Ureter (tissue), 1 donor: ENCODE data around the gene CGNL1. TPM values are rescaled to one million over a fixed set of nuclear protein-coding genes. Genes with fewer than 3 reads are reported as not detected.

Experiments
- DNase-seq: peaks from one replicate; pipeline ENCODE4 v3.0.0-alpha.2; 2020; ENCODE audit warnings: low spot score
- total RNA-seq: library from RNA; stranded (reverse); gene quantifications from one replicate; pipeline ENCODE4 v1.2.4, GENCODE V29; 2023
- donor health status: DM: yes; HTN: yes; CAD: no.

The CGNL1 gene
- total RNA-seq, 1 donor from 2014 or later: 12.6 TPM

DNA sequence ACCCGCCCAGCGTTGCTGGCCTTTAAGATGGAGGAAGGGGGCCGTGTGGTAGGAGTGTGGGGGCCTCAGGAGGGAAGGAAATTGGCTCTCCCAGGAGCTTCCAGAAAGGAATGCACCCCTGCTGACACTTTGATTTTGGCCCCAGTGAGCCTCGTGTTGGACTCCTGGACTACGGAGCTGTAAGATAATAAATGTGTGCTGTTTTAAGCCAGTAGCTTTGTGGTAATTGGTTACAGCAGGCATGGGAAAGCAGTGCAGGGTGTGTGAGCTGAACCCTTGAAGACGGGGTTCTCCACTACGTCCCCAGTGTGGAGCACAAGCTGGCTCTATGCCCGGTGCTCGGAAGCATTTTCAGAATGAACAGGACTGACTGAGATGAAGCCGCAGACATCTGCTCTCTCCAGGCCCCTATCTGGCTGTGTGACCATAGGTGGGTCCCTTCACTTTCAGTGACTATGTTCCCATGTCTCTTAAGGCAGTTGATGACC is 22.9 kb upstream of the CGNL1 start:
- no peak for DNase-seq

DNA sequence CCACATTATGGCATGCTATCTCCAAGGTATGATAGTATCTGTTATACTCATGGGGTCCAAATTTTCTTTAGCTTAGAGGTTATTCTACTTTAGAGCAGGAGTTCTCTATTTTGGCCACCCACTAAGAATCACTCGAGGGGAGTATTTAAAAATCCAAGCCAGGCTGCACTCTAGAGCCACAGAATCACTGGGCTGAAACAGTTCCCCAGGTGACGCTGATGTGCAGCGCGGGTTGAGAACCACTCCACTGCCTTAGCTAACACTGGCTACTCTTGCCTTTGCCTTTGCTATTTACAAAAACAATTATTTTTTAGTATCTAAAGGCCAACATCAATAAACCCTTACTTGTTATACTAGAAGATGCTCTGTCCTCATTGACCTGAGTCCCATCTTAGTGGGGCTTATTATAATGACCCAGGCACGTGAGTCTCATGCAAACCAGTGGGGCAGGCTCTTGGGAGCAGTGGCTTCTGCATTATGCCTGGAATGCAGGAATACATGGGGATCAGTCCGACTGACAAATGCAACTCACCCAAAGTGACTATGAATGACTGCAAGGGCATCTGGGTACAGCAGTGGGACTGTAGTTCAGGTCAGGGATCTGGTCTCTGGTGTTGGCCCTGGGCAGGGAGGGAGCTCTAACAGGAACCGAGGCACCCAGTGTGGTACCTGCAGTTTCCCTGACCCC is 21.7 kb upstream of the CGNL1 start:
- no peak for DNase-seq

DNA sequence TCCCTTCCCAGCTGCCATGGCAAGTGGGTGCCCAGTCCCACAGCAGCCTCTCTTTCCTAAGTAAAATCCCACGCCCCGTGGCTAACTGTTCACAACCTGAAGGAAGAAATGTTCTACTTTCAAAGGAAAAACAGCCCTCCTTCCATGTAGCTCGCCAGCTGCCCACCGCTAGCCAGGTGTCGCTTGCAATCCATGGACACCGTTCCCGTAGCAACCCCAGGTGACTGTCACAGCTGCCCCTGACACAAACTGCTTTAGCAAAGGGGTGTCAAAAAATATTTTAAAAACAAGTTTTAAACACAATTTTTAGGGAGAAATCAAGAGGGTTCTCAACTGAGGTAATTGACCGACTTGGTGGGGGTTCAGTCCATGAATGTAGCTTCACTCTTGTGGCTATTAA is 21.0 kb upstream of the CGNL1 start:
- DNase-seq: no peak

DNA sequence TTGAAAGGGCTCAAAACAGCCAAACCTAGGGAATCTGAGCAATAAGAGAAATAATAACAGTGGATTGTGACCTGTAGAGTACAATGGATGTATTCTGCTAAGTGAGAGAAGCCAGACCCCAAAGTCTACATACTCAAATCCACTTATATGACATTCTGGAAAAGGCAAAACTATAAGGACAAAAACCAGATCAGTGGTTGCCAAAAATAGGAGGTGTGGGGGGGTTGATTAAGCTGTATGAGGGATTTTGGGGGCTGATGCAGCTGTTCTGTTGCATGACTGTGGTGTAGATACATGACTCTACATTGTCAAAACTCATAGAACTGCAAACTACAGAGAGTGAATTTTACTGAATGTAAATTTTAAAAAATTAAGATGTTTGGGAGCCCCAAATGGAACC is 20.1 kb upstream of the CGNL1 start:
- DNase-seq: no peak

DNA sequence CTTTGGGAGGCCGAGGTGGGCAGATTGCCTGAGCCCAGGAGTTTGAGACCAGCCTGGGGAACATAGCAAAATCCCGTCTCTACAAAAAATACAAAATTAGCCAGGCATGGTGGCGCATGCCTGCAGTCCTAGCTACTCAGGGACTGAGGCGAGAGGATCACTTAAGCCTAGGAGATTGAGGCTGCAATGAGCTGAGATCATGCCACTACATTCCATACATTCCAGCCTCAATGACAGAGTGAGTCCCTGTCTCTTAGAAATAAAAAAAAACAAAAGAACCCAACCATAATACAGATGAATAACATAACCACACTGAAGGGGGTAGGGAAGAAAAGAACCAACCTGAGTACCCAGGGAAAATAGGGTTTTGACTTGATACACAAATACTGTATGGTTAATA is 19.7 kb upstream of the CGNL1 start:
- no peak for DNase-seq

DNA sequence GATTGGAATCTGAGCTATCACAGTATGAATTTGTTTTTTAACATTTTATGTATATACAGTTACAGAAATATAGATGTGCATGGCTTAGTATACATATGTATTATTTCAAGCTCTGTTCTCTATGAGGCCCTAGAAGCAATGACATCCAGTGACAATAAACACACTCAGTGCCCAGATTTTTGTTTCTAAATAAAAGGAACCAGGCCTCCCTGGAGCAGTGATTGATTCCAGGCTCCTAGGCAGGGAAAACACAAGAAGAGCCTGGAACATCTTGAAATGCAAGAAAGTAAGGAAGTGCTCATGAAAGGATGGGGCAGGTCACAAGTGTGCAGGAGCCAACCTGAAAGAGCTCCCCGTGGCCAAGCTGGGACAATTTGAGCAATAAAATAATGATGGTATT is 18.5 kb upstream of the CGNL1 start:
- DNase-seq: no peak

GRCh38 chr15:57358571-57358970 is 17.7 kb upstream of the CGNL1 start:
- DNase-seq: no peak

DNA sequence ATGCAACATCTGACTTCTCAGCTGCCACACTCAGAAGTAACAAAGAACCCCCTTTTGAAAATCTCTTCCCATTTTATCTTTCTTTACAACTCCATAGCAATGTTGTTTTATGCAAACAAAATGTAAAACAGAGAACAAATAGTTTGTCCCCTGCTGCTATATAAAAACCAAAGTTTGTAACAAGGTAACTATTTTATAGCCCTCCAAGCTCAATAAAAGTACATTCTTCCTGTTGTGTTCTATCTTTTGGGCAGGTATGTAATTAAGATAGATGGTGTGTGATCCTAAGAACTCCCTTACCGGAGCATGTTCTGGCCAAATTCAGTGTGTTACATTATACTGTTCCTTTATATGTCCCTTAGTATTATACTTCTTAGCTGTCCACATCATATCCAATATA is 12.6 kb upstream of the CGNL1 start:
- no peak for DNase-seq

GRCh38 chr15:57364282-57365007 is 11.9 kb upstream of the CGNL1 start:
- no peak for DNase-seq

DNA sequence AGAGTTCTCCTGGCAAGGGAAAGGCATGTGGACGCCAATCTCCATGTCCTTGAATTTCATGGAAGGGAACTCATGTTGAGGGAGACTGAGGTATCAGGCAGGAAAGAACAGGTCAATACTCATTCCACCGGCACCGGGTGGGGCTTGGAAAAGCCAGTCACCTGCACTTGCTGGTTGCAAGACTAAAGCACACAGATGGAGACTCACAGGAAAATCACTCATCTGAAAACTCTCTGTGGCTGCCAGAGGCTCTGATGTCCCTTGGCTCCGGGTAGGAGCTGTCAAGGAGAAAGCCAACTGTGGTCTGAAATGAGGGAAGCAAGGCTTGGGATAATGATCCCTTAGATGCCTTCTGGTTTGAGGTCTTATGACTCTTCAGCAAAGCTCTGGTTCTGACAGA is 8.7 kb upstream of the CGNL1 start:
- no peak for DNase-seq

GRCh38 chr15:57370929-57371328 is 5.4 kb upstream of the CGNL1 start:
- DNase-seq: no peak

GRCh38 chr15:57373251-57373881 is 2.9 kb upstream of the CGNL1 start:
- no peak for DNase-seq

DNA sequence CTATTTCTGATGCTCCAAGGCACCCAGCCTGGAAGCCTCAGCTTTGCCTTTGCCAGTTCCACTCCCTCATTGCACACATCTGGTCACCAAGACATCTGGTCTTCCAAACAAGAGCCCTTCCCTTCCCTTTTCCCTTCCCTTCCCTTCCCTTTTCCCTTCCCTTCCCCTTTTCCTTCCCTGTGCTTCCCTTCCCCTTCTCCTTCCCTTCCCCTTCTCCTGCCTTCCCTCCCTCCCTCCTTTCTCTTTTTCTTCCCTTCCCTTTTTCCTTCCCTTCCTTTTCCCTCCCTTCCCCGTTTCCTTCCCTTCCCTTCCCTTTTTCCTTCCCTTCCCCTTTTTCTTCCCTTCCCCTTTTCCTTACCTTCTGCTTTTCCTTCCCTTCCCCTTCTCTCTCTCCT is 2.4 kb upstream of the CGNL1 start:
- no peak for DNase-seq

DNA sequence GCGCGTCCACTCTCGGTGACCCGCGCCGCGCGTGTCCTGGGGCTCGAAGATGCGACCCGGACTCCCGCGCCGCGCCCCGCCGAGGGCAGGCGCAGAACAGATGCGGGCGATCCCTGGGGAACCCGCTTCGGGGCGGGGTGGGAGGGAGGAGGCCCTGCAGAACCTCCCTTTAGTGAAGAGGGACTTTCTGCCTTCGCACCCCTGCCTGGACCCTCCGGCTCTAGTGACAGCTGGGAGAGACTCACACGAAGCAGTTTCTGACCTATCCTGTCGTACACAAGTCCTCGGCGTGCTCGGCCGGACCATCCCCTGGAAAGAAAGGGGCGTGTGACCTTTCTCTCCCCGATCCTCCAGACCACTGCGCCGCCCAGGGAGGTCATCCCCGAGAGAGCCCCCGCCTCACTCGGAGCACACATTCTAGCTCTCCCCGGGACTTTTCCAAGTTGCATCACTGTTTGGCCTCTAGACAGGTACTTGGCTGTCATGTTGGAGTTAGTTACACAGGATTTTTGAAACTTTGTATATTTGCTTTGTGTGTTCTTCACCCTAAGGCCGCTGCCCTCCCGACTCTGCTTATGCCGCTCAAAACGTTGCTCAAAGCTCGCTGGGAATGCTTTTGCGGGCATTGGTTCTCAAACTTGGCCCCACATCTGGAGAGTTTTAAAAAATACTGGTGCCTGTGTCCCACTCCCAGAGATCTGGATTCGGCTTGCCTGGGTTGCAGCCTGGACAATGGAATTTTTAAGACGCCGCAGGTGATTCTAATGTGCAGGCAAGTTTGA is 582 bp downstream of the CGNL1 start:
- peak; percentile 49 for DNase-seq

- no peak for DNase-seq
Observed at GRCh38 chr15:57377478-57377847, 1.2 kb downstream of the CGNL1 start.

GRCh38 chr15:57379487-57379886 is 3.2 kb downstream of the CGNL1 start:
- no peak for DNase-seq

GRCh38 chr15:57380854-57381253 is 4.5 kb downstream of the CGNL1 start:
- no peak for DNase-seq

GRCh38 chr15:57382215-57382614 is 5.9 kb downstream of the CGNL1 start:
- no peak for DNase-seq

- no peak for DNase-seq
Observed at GRCh38 chr15:57382969-57383368, 6.7 kb downstream of the CGNL1 start.

DNA sequence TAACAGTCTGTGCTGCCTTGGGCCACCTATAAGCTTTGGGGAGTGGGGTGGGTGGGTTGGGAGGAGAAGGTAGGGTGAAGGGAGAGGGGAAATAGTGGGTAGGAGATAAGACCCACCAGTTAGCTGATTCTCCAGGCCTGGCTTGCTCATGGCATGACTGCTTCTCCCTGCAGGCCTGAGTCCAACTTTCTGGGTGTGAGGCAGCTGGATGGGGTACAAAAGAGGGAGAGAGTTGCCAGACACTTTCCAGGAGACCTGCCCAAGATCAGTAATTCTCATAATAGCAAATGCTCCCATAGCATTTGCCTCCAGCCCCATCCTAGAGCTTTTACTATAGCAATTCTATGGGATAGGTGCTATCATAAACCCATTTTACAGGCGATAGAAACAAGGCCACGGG is 7.7 kb downstream of the CGNL1 start:
- peak; percentile 68 for DNase-seq

DNA sequence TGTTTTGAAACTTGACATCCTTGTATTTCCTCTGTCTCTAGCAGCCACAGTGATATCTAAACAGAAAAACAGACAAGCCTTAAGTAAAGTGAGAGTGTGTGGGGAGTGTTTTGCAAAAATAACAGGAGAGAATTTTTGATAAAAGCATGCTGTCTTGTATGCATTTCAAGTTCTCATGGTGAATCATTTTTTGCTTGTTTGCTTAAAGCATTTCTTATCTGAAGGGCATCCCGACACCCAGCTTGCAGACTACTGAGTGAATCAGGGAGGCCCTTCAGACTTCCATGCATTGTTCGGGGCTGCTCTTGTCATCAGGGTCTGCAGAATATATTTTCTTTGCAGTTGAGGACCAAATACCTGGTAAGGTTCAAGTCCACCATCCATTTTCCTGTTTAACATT is 8.5 kb downstream of the CGNL1 start:
- DNase-seq: no peak

- no peak for DNase-seq
Observed at GRCh38 chr15:57385923-57386390, 9.7 kb downstream of the CGNL1 start.
